GM13977 (cell line): Measurements from ENCODE around the gene FAM170B.

Experiments
- DNase-seq: peaks from one replicate; pipeline ENCODE4 v3.0.0; 2012; ENCODE audit warnings: low spot score
- in situ Hi-C: fragments of 300-500 bp; cut with MboI; formaldehyde crosslinking; loops from one replicate; pipeline ENCODE4 v1.12.0; 2022; ENCODE audit warnings: low sequenced_read_pairs, low pct_unique_long_range_greater_than_20kb, mixed read lengths, inconsistent platforms; ENCODE audit not compliant: unreplicated experiment
- TF ChIP-seq, protein P1 (sequence below): IDR thresholded peaks from 2 replicates; pipeline ENCODE4 v1.5.1; 2012; ENCODE audit warnings: mild to moderate bottlenecking, control low read depth; ENCODE audit not compliant: insufficient read depth; ENCODE audit errors: extremely low read depth, missing control alignments

FAM170B gene

GRCh38 chr10:49112851-49113250 is 21.0 kb downstream of the FAM170B start:
- in situ Hi-C loops, result no loop called here
- TF ChIP-seq, protein P1, sequence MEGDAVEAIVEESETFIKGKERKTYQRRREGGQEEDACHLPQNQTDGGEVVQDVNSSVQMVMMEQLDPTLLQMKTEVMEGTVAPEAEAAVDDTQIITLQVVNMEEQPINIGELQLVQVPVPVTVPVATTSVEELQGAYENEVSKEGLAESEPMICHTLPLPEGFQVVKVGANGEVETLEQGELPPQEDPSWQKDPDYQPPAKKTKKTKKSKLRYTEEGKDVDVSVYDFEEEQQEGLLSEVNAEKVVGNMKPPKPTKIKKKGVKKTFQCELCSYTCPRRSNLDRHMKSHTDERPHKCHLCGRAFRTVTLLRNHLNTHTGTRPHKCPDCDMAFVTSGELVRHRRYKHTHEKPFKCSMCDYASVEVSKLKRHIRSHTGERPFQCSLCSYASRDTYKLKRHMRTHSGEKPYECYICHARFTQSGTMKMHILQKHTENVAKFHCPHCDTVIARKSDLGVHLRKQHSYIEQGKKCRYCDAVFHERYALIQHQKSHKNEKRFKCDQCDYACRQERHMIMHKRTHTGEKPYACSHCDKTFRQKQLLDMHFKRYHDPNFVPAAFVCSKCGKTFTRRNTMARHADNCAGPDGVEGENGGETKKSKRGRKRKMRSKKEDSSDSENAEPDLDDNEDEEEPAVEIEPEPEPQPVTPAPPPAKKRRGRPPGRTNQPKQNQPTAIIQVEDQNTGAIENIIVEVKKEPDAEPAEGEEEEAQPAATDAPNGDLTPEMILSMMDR, result no peak
- no peak for DNase-seq

GRCh38 chr10:49112098-49112497 is 21.7 kb downstream of the FAM170B start:
- no peak for DNase-seq
- TF ChIP-seq, protein P1, result no peak

DNA sequence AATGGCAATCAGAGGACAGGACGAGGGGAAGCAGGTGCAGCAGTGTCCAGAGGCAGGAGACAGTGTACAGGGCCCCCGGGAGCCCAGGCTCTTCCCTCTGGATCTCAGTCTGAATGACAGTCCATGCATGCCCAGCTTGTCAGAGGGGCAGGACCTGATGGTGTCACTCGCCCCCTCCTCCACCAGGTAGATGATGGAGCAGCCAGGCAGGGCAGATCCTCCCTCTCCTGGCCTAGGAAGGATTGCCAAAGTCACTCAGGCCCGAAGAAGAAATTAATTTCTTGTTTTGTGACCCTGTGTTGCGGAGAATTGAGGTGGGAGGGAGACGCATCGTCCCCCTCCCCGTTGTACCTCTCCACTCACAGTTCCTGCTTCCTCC is 22.5 kb downstream of the FAM170B start:
- in situ Hi-C loops, result no loop called here
- no peak for DNase-seq
- TF ChIP-seq, protein P1, result no peak

More at GRCh38 chr10:49112098-49112497, 21.7 kb downstream of the FAM170B start:
- in situ Hi-C loops, result no loop called here

DNA sequence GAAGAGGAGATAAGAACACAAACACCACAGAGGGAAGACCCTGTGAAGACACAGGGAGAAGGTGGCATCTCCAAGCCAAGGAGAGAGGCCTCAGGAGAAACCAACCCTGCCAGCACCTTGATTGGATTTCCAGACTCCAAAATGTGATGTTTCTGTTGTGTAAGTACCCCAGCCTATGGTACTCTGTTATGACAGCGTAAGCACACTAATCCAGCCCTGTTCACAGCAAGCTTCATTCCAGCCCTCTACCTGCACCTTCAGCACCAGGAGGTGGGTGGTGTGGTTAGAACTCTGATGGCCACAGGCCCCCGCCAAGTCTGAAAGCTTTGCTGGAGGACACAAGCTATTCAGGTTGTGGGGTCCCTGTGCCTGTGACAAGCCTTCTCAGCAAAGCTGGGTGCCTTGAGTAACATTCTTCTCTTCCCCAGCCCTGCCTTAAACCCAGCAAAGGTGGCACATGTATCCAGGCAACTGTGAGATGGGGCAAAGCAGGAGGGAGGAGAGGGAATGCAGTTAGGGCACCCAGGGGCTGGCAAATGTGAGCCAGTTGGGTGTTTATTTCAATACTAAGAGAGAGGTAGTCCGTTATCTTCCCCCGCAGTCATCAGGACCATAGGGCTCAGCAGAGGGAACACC is 23.0 kb downstream of the FAM170B start:
- TF ChIP-seq, protein P1, result no peak
- in situ Hi-C loops, result no loop called here
- DNase-seq, result no peak

- TF ChIP-seq, protein P1, result no peak
- DNase-seq, result no peak
- in situ Hi-C loops, result no loop called here
Observed at GRCh38 chr10:49109669-49110340, 24.0 kb downstream of the FAM170B start.

- no peak for DNase-seq
- TF ChIP-seq, protein P1, result no peak
- in situ Hi-C loops, result no loop called here
Observed at GRCh38 chr10:49108656-49109055, 25.2 kb downstream of the FAM170B start.
